ENCODE results near the gene MESP2.
A peak's percentile ranks its signal among the peaks of the same experiment; 100 is the strongest.

The MESP2 gene

GRCh38 chr15:89813381-89814111 lies 37.4 kb downstream of the MESP2 start:
- TF ChIP-seq SUZ12 (IDR thresholded peaks at IDR 0.05; ENCODE audit: extremely low read depth, insufficient read depth, insufficient read length) (no peak), YY1 (IDR thresholded peaks at IDR 0.05; ENCODE audit: insufficient read depth, insufficient read length) (no peak), ZNF274 (IDR thresholded peaks at IDR 0.05; ENCODE audit: low read depth, low read length) (no peak)
- Histone ChIP-seq H3K9ac (ENCODE audit: insufficient read length, low read depth) (no peak overlapping the region), H3K36me3 (ENCODE audit: insufficient read depth, insufficient read length, low read length) (no peaks in the 10 kb centered on the region), H3K4me3 (ENCODE audit: insufficient read length, low read depth) (no peak overlapping the region), H3K9me3 (ENCODE audit: insufficient read depth, low read length) (peaks cover 6% of the 10 kb centered on the region; the same call in 1 of the 2 replicates), H3K27me3 (ENCODE audit: insufficient read depth, insufficient read length) (peaks cover 36% of the 10 kb centered on the region), H3K4me1 (ENCODE audit: insufficient read depth, insufficient read length) (peaks cover 17% of the 10 kb centered on the region)
- no peak for DNase-seq (ENCODE audit: low read depth, low spot score)

- H3K9ac ChIP-seq (ENCODE audit: insufficient read length, low read depth), result peak overlapping the region; percentile 59
- no peaks in the 10 kb centered on the region for H3K36me3 ChIP-seq (ENCODE audit: insufficient read depth, insufficient read length, low read length)
- DNase-seq (ENCODE audit: low read depth, low spot score), result no peak
- peaks cover 36% of the 10 kb centered on the region for H3K27me3 ChIP-seq (ENCODE audit: insufficient read depth, insufficient read length)
- peak overlapping the region; percentile 55 for H3K4me3 ChIP-seq (ENCODE audit: insufficient read length, low read depth)
- H3K9me3 ChIP-seq (ENCODE audit: insufficient read depth, low read length), result peaks cover 6% of the 10 kb centered on the region; the same call in 1 of the 2 replicates
- peaks cover 13% of the 10 kb centered on the region for H3K4me1 ChIP-seq (ENCODE audit: insufficient read depth, insufficient read length)
- no peak for TF ChIP-seq SUZ12 (IDR thresholded peaks at IDR 0.05; ENCODE audit: extremely low read depth, insufficient read depth, insufficient read length)
- no peak for TF ChIP-seq ZNF274 (IDR thresholded peaks at IDR 0.05; ENCODE audit: low read depth, low read length)
- no peak for TF ChIP-seq YY1 (IDR thresholded peaks at IDR 0.05; ENCODE audit: insufficient read depth, insufficient read length)
Observed at GRCh38 chr15:89814112-89814742, 38.1 kb downstream of the MESP2 start.

GRCh38 chr15:89815769-89816168 lies 39.6 kb downstream of the MESP2 start:
- Histone ChIP-seq H3K27me3 (ENCODE audit: insufficient read depth, insufficient read length) (peaks cover 36% of the 10 kb centered on the region), H3K4me1 (ENCODE audit: insufficient read depth, insufficient read length) (peaks cover 7% of the 10 kb centered on the region), H3K9ac (ENCODE audit: insufficient read length, low read depth) (no peak overlapping the region), H3K36me3 (ENCODE audit: insufficient read depth, insufficient read length, low read length) (no peaks in the 10 kb centered on the region), H3K4me3 (ENCODE audit: insufficient read length, low read depth) (no peak overlapping the region), H3K9me3 (ENCODE audit: insufficient read depth, low read length) (peaks cover 6% of the 10 kb centered on the region; the same call in 1 of the 2 replicates)
- TF ChIP-seq ZNF274 (IDR thresholded peaks at IDR 0.05; ENCODE audit: low read depth, low read length) (no peak), YY1 (IDR thresholded peaks at IDR 0.05; ENCODE audit: insufficient read depth, insufficient read length) (no peak), SUZ12 (IDR thresholded peaks at IDR 0.05; ENCODE audit: extremely low read depth, insufficient read depth, insufficient read length) (no peak)
- no peak for DNase-seq (ENCODE audit: low read depth, low spot score)

GRCh38 chr15:89817701-89818280 lies 41.7 kb downstream of the MESP2 start:
- no peak for DNase-seq (ENCODE audit: low read depth, low spot score)
- peaks cover 36% of the 10 kb centered on the region for H3K27me3 ChIP-seq (ENCODE audit: insufficient read depth, insufficient read length)

GRCh38 chr15:89818287-89818686 lies 42.2 kb downstream of the MESP2 start:
- H3K4me3 ChIP-seq (ENCODE audit: insufficient read length, low read depth), result no peak overlapping the region
- no peak overlapping the region for H3K9ac ChIP-seq (ENCODE audit: insufficient read length, low read depth)
- H3K27me3 ChIP-seq (ENCODE audit: insufficient read depth, insufficient read length), result peaks cover 34% of the 10 kb centered on the region
- no peak for TF ChIP-seq YY1 (IDR thresholded peaks at IDR 0.05; ENCODE audit: insufficient read depth, insufficient read length)
- TF ChIP-seq SUZ12 (IDR thresholded peaks at IDR 0.05; ENCODE audit: extremely low read depth, insufficient read depth, insufficient read length), result no peak
- TF ChIP-seq ZNF274 (IDR thresholded peaks at IDR 0.05; ENCODE audit: low read depth, low read length), result no peak
- DNase-seq (ENCODE audit: low read depth, low spot score), result no peak
- peaks cover 10% of the 10 kb centered on the region for H3K4me1 ChIP-seq (ENCODE audit: insufficient read depth, insufficient read length)
- H3K36me3 ChIP-seq (ENCODE audit: insufficient read depth, insufficient read length, low read length), result no peaks in the 10 kb centered on the region
- peaks cover 6% of the 10 kb centered on the region; the same call in 1 of the 2 replicates for H3K9me3 ChIP-seq (ENCODE audit: insufficient read depth, low read length)

More at GRCh38 chr15:89817701-89818280, 41.7 kb downstream of the MESP2 start:
- Histone ChIP-seq H3K4me3 (ENCODE audit: insufficient read length, low read depth) (no peak overlapping the region), H3K9me3 (ENCODE audit: insufficient read depth, low read length) (peaks cover 6% of the 10 kb centered on the region; the same call in 1 of the 2 replicates), H3K9ac (ENCODE audit: insufficient read length, low read depth) (no peak overlapping the region), H3K36me3 (ENCODE audit: insufficient read depth, insufficient read length, low read length) (no peaks in the 10 kb centered on the region), H3K4me1 (ENCODE audit: insufficient read depth, insufficient read length) (peaks cover 9% of the 10 kb centered on the region)
- TF ChIP-seq YY1 (IDR thresholded peaks at IDR 0.05; ENCODE audit: insufficient read depth, insufficient read length), result no peak
- TF ChIP-seq ZNF274 (IDR thresholded peaks at IDR 0.05; ENCODE audit: low read depth, low read length), result no peak
- TF ChIP-seq SUZ12 (IDR thresholded peaks at IDR 0.05; ENCODE audit: extremely low read depth, insufficient read depth, insufficient read length), result no peak

- Histone ChIP-seq H3K9me3 (ENCODE audit: insufficient read depth, low read length) (peaks cover under 1% of the 10 kb centered on the region; the same call in 1 of the 2 replicates), H3K27me3 (ENCODE audit: insufficient read depth, insufficient read length) (peaks cover 11% of the 10 kb centered on the region), H3K9ac (ENCODE audit: insufficient read length, low read depth) (no peak overlapping the region), H3K36me3 (ENCODE audit: insufficient read depth, insufficient read length, low read length) (no peaks in the 10 kb centered on the region), H3K4me3 (ENCODE audit: insufficient read length, low read depth) (no peak overlapping the region), H3K4me1 (ENCODE audit: insufficient read depth, insufficient read length) (peaks cover 13% of the 10 kb centered on the region)
- no peak for DNase-seq (ENCODE audit: low read depth, low spot score)
- TF ChIP-seq ZNF274 (IDR thresholded peaks at IDR 0.05; ENCODE audit: low read depth, low read length) (no peak), YY1 (IDR thresholded peaks at IDR 0.05; ENCODE audit: insufficient read depth, insufficient read length) (no peak), SUZ12 (IDR thresholded peaks at IDR 0.05; ENCODE audit: extremely low read depth, insufficient read depth, insufficient read length) (no peak)
Observed at GRCh38 chr15:89820666-89821611, 44.8 kb downstream of the MESP2 start.

All from NT2/D1 (cell line).